Spleen (tissue), 7 donors: Measurements from ENCODE around the gene KIAA0319L.

Experiments used
- CTCF ChIP-seq, 11 experiments: fragments of 200-600 bp in 7 of 11; fragments of 450-650 bp in 4 of 11; sonication (generic) in 4 of 11; IDR thresholded peaks in 8 of 11; conservative IDR thresholded peaks in 3 of 11; 1 replicate in 7 of 11; 2 replicates in 4 of 11; pipeline versions ENCODE4 v1.4.0 to v1.8.0; 2016 to 2021; ENCODE audit warnings: antibody characterized with exemption in 11 of 11, inconsistent platforms in 4 of 11, mild to moderate bottlenecking in 1 of 11
- POLR2A ChIP-seq, 3 donors: fragments of 450-650 bp; IDR thresholded peaks; one replicate each; pipeline ENCODE4 v1.5.1; 2017; ENCODE audit warnings: antibody characterized with exemption in 3 of 3, mild to moderate bottlenecking in 1 of 3
- POLR2AphosphoS5 ChIP-seq, 3 donors: sonication (generic); formaldehyde crosslinking; IDR thresholded peaks; one replicate each; pipeline ENCODE4 v1.5.1; 2017; ENCODE audit warnings: antibody characterized with exemption in 3 of 3
- donor health status: DM: no; HTN: no; CAD: no; lungs with moderate emphysema.
- donor health status: DM: no; HTN: no; CAD: no.
- donor health status: DM: no; HTN: no; CAD: no.

DNA sequence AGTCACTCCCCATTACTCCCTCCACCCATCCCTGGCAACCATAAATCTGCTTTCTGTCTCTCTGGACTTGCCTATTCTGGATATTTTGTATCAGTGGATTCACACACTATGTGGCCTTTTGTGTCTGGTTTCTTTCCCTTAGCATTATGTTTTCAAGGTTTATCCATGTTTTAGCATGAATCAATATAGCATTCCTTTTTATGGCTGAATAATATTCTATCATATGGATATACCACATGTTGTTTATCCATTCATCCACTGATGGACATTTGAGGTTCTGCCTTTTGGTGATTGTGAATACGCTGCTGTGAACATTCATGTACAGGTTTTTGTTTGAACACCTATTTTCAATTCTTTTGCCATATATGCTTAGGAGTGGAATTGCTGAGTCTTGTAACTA, 148.3 kb downstream of the KIAA0319L start:
- TF ChIP-seq POLR2A (IDR thresholded peaks at IDR 0.05) (no peak), CTCF (IDR thresholded peaks at IDR 0.05 in 8 of 11, conservative IDR thresholded peaks at IDR 0.05 in 3 of 11) (no peak), POLR2AphosphoS5 (IDR thresholded peaks at IDR 0.05) (no peak)
